ENCODE data around the gene PRPF40A.
A peak's percentile ranks its signal among the peaks of the same experiment; 100 is the strongest.

PRPF40A gene

DNA sequence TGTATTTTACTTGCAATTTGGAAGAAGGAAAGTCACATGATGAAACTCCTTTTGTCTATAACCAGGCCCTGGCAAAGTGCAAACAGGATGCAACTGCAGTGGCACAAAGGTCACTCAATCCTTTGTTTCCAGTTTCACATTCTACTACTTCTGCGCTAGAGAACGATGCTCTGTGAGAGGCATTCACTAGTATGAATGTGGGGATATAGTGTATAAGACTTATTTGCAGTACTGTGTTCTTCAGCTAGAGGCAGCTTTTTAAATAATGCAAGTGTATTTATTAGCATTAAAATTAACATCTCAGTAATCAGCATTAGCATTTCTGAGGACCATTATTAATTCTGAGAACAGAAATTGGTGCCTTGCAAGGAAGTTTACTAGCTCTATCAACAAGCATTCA, 68.9 kb downstream of the PRPF40A start:
- no peak for DNase-seq

DNA sequence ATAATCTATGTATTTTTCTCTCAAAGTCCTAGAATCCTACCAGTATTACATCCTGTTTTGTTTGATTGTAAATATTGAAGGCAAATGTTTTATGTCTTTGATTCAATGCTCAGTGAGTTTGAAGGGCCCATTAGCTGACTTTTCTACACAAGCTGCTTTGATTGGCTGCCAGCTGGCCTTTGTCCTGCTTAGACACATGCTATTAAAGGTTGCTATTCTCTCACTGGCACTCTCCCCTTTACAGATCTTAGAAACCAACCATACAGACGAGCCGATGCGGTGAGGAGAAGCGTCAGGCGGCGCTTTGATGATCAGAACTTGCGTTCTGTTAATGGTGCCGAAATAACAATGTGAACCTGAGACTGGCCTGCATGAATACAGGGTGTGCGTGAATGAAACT, 69.7 kb downstream of the PRPF40A start:
- DNase-seq, result no peak

DNA sequence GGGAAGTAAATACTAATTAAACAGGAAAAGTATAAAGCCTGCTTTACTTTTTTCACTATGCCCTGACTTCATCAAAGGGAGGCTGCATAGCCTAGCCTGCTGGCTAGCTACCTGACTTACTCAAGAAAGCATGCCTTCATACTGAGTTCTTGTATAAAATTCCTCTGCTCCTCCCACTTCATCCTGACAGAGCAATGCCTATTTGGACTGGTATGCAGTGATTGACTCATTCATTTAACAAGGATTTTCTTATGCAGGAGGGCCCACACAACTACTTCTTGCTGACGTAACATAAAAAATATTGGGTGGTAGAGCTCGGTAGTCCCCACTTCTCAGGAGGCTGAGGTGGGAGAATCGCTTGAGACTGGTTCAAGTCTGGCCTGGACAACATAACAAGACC, 70.5 kb downstream of the PRPF40A start:
- DNase-seq, result no peak

DNA sequence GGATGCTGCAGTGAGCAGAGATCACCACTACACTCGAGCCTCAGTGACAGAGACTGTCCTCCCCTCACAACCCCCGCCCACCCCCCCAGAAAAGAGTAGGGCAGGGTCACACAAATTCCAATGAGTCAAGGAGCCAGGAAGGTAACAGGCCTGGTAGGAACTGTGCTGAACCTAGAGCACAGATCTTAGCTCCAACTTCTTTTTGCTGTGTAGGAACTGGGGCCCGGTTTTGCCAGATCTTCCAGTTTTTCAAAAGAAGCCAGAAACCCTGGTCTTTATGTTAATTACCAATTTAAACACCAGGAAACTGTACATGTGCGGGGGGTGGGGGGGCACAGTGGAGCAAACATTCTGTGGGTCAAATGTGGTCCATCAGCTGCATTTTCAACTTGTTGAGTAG, 71.0 kb downstream of the PRPF40A start:
- DNase-seq, result no peak

DNA sequence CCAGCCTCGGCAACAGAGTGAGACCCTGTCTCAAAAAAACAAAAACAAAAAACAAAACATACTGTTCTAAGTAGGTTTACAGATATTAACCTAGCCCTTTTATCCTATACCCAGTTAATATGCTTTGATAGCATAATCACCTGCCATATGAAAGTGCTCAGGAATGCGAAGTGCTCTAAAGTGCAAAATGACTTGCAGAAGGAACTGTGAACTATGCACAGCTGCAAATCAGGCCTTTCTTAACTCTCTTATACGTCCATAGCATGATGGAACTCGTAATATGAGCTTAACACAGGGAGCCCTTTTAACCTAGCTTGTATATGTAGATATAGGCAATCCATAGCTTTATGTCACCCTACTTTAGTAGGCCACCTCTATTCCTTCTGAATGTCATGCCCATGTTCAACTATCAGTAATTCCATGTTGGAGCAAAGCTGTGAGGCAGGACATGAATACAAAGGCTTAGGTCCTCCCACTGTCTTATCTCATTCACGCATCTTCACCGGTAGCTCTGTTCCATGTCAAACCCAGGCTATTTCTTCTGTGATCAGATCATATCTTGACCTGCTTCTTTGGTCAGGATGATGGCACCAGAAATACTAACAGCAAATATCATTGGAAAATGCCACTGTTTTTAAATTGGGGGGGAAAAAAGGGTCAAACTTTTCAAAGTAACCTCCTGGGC, 72.9 kb downstream of the PRPF40A start:
- no peak for DNase-seq

DNA sequence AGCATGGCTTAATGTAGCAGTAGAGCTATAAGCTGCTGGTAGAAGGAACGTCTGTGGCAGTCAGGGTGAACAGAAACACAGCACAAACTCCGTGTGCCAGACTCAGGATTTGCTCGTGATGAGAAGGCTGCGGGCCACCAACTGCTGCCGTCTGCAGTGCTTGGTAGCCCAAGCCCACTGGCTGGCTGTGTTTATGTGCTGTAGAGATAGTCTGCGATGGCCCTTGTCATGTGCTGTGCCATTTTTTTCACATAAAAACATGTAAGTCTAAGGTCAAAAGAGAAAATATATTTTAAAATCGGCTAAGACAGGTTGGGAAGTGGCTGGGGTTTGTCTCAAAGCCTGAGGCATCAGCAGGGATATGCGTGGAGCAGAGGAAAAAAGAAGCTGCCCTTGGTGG, 78.7 kb downstream of the PRPF40A start:
- DNase-seq, result no peak

DNA sequence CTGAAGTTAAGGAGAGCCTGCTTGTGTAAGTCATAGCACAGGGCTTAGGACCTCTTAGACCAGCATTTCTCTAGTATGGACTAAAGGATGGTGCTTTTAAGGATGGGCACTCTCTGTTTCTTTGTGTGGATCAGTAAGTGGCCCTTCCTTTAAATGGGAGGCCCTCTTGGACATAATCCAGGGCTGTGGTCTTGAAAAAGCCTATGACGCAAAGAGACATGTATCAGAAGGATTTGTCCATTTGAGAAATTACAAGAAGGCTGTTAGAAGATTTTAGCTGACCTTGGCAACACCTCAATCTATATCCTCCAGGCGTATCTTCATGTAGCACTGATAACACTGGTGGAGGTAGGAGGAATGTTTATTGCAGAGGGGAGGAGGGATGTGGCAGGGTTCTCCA, 79.2 kb downstream of the PRPF40A start:
- DNase-seq, result no peak

DNA sequence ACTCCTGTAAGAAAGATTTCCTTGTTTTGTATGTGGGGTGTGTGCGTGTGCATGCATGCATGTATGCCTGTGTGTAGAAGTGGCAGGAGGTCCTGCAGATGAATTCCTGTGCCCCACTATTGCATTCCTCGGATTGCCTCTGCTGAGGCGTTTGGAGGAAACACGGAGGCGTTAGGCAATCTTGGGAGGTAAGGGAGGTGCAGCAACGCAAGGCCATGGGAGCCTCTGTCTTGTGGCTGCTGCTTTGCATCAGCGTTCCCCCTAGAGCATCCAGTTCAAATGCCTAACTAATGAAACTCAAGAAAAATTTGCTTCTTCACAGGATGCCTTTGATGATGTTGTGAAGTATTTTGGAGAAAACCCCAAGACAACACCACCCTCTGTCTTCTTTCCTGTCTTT, 80.0 kb downstream of the PRPF40A start:
- no peak for DNase-seq

DNA sequence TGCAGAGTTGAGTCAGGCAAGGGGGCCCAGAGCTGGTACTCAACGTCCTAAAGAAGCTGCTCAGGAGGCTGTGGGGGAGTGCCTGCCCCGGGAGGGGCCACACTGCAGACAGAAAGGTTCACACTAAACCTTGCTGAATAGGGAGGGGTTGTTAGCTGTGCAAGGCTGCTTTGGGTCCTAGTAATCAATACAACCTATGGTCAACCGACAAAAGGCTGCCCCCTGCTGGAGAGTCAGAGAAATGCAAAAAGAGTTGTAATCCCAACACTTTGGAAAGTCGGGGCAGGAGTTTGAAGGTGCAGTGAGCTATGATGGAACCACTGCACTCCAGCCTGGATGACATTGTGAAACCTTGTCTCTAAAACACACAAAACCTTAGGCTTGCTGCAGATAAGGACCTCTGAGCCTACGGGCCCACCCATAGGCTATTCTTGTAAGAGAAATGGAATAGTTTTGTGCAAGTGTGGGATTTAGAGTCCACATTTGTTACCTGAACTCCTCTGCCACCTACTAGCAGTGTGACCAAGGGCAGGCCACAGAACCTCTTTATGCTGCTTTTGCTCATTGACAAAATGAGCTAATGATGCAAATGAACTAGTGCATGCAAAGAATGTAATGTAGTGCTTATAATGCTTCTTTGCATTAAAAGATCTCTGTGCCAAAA, 81.5 kb downstream of the PRPF40A start:
- peak; percentile 28 to 61 (median 46) for DNase-seq

DNA sequence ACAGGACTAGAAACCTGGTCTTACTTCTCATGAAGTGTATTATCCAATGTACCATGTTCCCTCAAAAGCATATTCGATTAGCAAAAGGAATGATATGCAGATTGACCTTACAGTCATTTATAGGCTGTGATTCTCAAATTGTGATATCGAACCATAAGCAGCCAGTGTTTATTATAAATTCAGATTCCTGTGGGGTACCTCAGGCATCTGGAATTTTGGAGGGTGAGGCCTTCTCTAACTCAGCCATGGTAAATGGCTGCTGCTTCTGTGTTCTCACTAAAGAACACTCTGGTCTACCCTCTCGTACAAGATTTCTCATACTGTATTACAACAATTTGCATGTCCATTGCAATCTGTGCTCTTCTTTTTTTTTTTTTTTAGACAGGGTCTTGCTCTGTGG, 84.5 kb downstream of the PRPF40A start:
- no peak for DNase-seq

DNA sequence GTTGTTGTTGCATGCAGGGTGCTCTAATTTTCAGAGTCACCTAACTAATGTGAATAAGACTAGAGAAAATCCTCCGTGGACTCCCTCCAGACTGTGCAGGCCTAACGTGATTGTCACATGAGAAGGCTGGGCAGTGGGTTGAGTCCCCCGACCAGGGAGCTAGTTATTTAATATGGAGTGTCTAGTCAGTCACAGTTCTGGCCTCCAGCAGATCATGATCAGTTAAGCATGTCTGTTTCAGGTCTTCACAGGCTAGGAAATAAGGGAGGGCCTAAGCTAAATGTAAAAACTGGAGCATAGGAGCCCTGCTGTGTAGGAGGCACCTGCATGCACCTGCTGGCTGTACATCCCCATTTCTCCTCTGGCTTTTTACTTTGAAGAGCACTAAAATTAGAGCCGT, 86.8 kb downstream of the PRPF40A start:
- no peak for DNase-seq

DNA sequence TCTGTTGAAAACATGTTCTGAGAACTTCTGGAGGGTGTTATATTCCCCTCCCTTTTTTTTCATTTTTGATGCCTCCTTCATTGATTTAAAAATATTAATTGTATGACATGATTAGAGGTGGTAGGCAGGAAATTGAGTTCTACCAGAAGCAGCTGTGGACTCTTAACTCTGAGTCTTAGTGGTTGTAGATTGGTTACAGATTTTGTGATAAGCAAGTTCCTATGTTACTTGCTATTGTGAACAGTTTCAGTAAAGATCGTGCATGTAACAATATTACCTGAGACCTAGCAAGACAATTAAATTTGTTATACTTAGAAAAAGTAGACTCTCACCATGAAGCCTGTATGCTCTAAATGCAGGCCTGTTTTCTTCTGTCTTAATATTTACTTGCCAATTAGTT, 88.1 kb downstream of the PRPF40A start:
- no peak for DNase-seq

DNA sequence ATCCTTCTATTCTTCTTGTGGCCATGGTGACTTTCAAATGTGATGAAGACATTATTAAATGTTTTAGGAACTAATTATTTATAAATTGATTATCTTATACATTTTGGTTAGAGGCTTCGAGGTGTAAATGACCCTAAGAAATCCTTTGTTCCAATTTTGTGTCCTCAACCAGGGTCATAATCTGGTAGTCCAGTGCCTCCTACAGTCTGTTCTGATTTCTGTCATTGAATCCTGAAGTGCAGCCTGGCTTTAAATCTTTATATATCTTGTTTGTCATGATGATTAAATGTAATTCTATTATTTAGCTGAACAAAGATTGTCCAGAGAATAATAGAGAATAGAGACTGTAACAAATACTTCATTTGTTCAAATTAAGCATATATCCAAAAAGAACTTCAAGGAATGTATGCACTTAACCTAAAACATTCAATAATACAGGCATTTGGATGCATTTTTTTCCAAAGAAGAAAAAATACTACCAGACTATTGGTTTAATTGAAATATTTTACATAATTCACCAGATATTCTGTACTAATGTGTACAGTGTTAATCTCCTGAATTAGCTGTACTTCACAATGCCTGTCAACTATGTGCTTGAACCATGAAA, 89.8 kb downstream of the PRPF40A start:
- no peak for DNase-seq

DNA sequence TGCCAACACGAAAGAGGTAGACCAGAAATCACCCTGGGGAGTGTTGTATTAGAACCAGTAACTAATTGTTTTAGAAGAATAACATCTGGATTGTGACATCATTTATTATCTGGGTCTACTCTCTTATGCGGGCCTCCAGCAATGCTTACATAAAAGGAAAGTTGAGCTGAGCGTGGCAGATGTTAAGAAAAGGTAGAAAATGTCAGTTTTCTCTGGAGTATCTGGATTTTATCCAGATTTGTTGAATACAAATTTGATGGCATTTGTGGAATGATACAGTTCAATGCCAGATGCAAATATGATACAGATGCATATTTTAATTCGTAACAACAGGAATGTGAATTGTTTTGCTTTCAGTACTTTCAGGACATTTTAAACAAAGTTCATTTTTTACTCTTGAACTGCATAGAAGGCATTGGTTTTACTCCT, 90.3 kb downstream of the PRPF40A start:
- DNase-seq, result no peak

DNA sequence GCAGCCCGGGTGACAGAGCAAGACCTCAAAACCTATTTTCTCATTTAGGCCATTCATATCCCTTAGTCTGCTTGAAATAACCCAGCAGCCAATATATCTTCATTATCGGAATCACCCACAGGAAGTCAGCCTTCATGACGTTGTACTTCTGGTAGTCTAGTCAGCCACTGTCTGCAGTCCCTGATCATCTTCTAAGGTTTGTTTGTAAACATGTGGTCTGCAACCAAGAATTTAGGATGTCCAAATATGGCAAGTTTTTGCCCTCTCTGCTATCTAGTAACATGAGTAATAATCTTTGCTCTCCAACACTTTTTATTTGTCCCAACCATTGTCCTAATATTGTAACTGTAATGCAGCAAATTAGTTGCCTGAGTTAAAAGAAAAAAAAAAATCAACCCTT, 92.5 kb downstream of the PRPF40A start:
- DNase-seq, result no peak

DNA sequence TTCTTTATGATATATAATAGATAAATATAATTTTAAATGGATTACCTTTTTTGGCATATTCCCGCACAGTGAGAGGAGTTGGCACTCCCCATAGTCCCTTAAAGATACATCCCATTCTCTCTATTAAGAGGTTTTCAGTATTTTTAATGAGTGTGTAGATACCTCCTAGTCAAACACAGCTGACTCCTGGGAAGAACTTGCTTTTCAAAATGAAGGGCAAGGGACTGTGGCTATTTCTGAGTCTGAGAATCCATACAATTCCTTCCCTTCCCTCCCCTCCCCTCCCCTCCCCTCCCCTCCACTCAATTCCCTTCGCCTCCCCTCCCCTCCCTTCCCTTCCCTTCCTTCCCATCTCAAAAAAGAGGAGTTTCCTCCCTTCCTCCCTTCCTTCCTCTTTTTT, 93.5 kb downstream of the PRPF40A start:
- no peak for DNase-seq

DNA sequence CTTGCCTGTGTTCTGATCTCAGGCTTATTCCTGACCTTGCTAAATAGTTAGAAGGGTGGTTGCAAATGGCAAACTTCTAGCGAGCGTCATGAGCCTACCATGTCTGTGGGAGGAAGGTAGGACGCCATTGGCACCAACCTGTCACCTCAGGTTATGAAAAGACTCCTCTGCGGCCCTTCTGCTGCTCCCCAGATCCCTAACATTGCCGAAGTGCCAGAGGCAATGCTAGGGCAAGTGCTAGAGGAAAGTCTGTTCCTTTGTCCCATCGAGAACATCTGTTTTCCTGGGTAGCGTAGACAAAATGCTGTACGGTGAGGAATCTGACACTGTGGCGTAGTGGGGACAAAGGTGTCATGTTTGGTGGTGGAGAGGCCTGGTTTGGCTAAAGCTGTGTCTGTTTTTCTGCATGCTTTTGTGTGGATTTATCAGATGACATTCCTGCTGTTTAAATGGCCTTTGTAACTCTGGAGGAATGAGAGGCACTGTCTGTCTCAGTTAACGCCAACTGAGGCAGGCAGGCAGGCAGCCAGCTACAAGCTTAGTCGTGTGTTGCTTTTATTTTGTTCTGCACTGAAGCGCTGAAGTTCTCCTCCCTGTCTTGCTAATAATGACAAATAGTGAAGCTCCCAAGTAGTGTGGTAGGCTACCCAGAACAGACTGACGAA, 94.1 kb downstream of the PRPF40A start:
- no peak for DNase-seq

DNA sequence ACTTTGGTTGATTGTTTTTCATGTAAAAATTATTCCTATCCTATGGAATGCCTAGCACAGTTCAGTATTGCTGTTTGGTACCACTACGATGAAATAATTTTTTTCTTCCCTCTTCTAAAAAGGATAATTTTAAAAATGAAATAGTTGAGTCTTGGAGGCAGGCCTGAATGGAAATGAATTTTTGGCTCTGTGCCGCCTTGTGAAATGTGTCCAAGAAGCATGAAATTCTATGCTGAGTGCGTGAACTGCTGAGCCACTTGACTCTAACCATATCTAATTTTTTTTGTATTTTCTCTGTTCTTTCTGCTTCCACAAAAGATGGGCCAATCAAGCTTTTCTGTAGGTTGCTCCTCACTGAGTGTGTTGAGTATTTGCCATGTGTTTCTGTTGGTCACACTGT, 95.0 kb downstream of the PRPF40A start:
- no peak for DNase-seq

DNA sequence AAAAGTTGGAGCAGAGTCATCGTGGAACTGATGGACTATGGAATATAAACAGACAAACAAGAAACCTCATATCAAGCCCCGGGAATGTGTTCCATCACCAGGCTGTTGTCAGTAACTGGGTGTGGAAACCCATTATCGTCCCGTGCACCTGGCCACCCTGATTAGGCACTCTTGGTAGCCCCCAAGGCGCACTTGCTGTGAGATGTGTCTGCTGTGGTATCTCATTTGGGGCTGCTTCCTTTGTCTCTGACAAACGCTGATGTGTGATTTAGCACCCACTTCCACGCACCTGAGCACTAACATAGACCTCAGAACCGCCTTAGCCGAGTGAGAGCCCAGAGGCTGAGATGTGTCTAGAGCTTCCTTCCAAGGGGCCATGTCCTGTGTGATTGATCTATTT, 96.3 kb downstream of the PRPF40A start:
- no peak for DNase-seq

DNA sequence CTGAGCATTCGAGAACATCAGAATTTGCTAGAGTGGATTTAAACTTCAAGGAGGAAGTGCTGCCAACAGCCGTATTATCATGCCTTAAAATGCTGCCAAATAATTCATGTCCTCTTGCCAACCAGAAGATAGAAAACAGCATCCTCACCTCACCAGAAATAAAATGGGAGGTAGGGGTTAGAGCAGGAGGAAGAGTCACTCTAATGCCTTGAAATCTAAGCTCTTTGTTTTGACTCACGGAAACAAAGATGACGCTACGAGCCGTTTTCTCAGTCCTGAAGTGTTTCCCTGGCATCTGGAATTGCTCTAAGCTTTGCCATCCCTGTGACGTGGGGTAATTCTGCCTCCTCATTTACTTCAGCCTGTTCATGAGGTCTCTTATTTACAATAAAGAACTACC, 97.1 kb downstream of the PRPF40A start:
- DNase-seq, result no peak

DNA sequence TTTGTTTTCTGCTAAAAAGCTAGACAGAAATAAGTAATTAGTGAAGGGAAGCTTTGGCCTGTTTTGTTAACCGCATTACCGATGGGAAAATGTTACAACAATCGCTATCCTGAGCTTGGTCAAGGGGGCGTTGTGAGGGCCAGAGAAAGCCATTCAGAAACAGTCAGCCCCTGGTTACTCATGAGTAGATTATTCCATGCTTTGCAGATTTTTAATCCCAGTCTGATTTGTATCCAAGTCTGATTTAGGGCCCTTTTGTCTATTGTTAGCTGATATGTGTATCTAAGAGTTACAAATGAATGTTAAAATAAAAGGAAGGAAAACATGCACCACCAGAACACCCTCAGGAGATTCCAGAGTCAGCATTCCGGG, 99.1 kb downstream of the PRPF40A start:
- no peak for DNase-seq

DNA sequence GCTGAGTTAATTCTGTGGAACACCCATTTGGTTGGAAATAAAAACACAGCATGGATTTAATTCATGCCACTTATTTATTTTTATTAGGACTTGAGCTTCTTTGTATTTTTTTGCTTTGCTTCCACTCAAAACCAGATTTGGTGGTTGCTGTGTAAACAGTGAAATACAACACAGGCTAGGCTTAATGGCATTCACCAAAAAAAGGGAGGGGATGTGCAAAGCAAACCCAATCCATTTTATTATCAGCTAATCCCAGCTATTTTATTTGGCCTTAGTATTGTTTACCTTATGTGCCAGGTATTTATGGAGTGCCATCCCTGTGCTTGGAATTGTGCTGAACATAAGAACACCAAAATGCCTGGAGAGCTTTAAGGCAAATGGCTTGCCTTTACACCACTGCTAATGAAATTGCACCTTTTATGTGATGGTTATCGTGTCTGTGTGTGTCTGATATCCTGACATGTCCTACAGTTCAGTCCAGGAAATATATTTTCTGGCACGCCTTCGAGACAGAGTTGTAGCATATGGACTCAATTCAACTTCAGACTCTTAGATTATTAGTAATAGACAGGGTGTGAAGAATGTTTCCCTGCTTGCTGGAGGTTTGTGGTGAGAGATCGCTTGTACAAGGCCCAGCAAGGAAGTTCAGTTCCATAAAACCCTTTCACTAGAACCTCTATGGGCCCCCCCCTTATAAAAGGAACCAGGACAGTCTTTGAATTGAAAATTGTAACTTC, 99.6 kb downstream of the PRPF40A start:
- DNase-seq, result no peak

DNA sequence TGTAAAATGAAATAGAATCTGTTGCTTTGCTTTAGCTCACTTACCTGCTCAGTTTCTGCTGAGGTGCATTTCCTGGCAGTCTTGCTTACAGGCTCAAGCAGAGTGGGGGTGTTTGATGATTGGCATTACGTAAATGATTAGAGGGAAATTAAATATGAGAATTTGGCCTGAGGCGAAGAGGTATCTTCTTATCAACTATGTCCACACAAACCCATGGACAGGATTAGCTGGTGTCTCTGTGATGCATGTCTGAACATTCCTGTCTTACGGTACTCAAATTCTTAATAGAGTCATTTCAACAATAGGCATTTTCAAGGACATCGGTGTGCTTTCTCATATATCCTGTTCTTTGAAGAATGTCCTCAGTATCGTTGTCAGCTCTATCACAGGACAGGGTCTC, 102.1 kb downstream of the PRPF40A start:
- DNase-seq, result no peak
